GM19238 (cell line): ENCODE results near the gene C19orf33.
"Not testable (repeated sequence)": the region's sequence is repeated elsewhere in the genome, so short reads cannot be mapped to it uniquely, and the experiment has no call there.

Experiments
- DNase-seq: peaks from one replicate; pipeline ENCODE4 v3.0.0; 2011; ENCODE audit warnings: low spot score; ENCODE audit not compliant: insufficient read length

Gene C19orf33

GRCh38 chr19:38337360-38337653, 33.3 kb downstream of the C19orf33 start:
- DNase-seq: no peak

GRCh38 chr19:38339011-38339410, 35.0 kb downstream of the C19orf33 start:
- not testable (repeated sequence) for DNase-seq

DNA sequence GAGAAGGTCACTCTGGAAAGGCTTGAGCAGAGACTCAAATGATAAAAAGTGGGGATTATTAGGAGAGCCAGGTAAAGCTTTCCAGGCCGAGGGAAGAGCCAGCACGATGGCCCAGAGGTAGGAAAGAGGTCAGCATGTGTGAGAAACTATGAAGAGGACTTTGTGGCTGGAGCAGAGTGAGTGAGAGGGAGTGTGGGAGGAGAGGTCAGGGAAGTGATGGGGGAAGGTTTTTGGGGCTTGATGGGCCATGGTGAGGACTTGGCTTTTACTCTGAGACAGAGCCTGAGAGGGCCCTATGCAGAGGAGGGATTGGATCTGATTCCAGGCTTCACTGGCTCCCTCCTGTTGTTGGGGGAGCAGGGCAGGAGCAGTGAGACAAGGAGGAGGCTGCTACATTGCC, 36.9 kb downstream of the C19orf33 start:
- no peak for DNase-seq

DNA sequence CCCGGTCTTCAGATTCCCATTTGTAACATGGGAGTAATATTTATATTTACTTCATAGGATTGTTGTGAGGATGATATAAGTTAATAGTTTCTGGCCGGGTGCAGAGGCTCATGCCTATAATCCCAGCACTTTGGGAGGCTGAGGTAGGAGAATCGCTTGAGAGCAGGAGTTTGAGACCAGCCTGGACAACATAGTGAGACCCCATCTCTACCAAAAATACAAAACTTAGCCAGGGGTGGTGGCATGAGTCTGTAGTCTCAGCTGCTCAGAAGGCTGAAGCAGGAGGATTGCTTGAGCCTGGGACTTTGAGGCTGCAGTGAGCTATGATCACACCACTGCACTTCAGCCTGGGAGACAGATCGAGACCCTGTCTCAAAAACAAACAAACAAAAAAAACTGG, 42.8 kb downstream of the C19orf33 start:
- no peak for DNase-seq

DNA sequence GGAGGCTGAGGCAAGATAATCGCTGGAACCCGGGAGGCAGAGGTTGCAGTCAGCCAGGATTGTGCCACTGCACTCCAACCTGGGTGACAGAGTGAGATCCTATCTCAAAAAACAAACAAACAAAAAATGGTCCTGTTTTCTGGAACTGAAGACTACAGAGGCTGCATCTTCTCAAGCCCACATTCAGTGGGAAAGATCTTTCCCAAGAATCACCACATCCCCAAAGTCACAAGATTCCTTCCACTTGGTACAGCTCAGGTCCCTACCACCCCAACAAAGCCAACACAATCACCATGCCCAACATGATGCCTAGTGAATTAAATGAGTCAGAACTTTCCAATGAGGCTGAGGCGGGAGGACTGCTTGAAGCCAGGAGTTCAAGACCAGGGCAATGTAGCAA, 46.8 kb downstream of the C19orf33 start:
- no peak for DNase-seq

- no peak for DNase-seq
Measured at GRCh38 chr19:38351865-38352395, 47.9 kb downstream of the C19orf33 start.

DNA sequence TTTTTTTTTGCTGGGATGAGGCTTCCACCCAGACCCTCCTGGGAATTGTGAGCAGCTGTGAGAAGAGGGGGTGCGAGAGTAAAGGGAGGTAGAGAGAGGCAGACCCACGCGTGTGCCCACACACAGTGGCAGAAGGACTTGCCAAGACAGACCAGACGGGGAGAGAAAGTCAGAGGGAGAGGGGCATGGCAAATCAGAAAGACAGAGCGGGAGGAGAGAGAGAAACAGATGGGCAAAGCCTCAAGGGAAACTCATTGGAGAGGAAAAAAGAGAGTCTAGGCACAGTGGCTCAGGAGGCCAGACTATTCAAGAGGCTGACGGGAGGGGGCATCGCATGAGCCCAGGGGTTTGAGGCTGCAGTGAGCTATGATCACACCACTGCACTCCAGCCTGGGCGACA, 48.6 kb downstream of the C19orf33 start:
- no peak for DNase-seq
